EH (cell line): ENCODE results near the gene PRSS53.

Source experiments
- DNase-seq: peaks from one replicate; pipeline ENCODE4 v3.0.0-alpha.2; 2015; ENCODE audit warnings: low read depth

PRSS53 gene

GRCh38 chr16:31077592-31078396 is 10.9 kb downstream of the PRSS53 start:
- no peak for DNase-seq

DNA sequence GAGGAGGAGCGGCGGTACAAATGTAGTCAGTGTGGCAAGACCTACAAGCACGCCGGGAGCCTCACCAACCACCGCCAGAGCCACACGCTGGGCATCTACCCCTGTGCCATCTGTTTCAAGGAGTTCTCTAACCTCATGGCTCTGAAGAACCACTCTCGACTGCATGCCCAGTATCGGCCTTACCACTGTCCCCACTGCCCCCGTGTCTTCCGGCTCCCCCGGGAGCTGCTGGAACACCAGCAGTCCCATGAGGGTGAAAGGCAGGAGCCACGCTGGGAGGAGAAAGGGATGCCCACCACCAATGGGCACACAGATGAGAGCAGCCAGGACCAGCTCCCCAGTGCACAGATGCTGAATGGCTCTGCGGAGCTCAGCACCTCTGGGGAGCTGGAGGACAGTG is 11.7 kb downstream of the PRSS53 start:
- DNase-seq = no peak

DNA sequence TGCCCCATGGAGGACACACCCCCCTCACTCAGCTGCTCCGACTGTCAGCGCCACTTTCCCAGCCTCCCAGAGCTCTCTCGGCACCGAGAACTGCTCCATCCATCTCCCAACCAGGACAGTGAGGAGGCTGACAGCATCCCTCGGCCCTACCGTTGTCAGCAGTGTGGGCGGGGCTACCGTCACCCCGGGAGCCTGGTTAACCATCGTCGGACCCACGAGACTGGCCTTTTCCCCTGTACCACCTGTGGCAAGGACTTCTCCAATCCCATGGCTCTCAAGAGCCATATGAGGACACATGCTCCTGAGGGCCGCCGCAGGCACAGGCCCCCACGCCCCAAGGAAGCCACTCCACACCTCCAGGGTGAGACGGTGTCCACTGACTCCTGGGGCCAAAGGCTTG is 12.4 kb downstream of the PRSS53 start:
- no peak for DNase-seq

DNA sequence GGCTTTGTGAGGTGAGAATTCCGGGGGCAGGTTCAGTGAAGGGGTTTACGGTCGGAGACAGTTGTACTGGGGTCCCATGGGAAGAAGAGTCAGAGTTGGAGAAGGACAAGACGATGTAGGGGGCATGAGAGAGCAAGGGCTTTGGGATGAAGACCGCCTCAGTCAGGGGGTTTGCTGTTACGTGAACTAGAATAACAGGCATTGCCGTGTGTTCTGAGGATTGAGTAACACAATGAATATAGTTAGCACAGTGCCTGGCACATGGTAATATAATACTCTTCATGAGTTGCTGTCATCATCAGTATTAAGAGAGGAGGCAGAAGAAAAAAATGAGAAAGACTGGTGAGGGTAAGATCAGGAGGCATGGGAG is 13.9 kb downstream of the PRSS53 start:
- no peak for DNase-seq

- DNase-seq = peak; percentile 99
Measured at GRCh38 chr16:31073970-31074813, 14.6 kb downstream of the PRSS53 start, which contains the start of the genes ZNF646 and ZNF668. Gene ZNF646 (plus strand): TSS chr16:31074422. CDS start chr16:31076325, 1,903 bp downstream. Gene ZNF668 (minus strand): TSS chr16:31074240. CDS start chr16:31064459, 9,781 bp downstream.

DNA sequence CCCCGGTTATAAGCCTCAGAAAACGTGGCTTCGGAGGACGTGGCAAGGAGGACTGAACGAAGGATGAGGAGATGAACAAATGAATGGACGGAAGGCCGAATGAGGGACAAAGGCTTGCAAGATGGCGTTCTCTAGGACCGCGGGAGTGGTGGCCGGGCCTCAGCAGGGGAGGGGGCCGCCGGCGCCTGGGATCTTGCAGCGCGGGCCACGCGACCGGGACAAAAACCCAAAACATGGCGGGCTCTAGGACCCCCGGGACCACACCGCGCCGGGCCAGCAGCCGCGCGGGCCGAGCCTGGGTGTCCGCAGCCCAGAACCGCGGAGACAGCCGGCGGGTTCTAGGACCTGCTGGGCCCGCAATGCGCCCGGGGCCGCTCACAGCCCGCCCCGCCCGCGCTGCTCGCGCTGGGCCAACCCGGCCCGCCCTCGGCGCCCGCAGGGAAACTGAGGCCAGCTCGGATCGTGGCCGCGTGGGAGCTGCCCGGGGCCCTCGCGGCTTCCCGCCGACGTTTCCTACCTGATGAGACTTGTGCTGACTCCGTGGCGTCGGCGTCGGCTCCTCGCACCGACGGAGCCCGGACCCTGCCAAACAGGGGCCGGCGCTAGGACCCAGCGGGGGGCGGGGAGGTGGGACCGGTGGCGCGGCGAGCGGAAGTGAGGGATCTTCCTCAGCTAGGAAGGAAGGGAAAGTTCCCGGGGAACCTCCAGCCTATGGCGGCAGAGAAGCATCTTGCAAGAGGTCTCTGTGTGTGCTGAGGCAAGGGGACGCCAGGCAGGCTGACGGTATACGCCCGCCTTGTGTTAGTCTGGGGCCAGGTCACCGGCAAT is 15.4 kb downstream of the PRSS53 start:
- DNase-seq = peak; percentile 91

DNA sequence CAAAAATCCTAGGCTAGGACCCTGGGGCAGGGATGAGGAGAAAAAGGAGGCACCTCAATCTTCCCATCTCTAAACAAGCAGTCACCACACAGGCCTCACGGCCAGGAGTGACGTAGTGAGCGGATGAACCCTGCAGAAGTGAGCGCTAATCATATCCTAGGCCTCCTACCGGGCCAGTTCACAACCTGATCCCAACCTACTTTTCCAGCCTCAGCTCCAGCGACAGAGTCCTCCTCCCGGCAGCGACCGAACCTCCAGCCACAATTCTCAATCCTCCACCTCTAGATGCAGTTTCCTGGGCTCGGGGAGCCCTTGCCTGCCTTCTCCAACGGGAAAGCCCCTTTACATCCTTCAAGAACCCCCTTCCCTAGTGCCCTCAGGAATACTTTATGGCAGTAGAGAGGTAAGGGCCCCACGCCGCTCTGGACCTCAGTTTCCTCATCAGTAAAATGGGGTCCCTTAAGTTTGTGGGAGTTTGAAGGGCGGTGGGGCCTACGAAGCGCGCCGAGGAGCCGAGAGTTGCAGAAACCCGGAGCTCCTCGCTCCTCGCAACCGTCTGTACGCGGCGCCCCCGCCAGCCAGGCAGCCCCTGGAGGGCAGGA is 16.1 kb downstream of the PRSS53 start:
- DNase-seq = peak; percentile 56

GRCh38 chr16:31071861-31072260 is 16.9 kb downstream of the PRSS53 start:
- peak; percentile 84 for DNase-seq

DNA sequence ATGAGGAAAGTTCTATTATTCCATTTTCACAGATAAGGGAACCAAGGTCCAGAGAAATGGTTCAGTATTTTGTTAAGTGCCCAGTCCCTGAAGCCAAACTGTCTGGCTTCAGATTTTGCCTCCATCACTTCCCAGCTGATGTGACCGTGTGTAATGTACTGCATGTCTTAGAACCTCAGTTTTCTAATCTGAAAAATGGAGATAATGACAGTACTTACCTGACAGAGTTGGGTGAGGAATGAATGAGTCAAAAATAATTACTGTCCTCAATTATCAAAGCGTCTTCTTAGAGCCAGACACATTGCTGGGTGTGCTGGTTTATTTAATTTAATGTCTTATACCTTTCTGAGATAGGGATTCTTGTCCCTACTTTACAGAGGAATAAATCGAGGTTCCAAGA is 21.4 kb downstream of the PRSS53 start:
- DNase-seq = no peak

- peak; percentile 96 for DNase-seq
Measured at GRCh38 chr16:31064882-31065461, 23.8 kb downstream of the PRSS53 start.

DNA sequence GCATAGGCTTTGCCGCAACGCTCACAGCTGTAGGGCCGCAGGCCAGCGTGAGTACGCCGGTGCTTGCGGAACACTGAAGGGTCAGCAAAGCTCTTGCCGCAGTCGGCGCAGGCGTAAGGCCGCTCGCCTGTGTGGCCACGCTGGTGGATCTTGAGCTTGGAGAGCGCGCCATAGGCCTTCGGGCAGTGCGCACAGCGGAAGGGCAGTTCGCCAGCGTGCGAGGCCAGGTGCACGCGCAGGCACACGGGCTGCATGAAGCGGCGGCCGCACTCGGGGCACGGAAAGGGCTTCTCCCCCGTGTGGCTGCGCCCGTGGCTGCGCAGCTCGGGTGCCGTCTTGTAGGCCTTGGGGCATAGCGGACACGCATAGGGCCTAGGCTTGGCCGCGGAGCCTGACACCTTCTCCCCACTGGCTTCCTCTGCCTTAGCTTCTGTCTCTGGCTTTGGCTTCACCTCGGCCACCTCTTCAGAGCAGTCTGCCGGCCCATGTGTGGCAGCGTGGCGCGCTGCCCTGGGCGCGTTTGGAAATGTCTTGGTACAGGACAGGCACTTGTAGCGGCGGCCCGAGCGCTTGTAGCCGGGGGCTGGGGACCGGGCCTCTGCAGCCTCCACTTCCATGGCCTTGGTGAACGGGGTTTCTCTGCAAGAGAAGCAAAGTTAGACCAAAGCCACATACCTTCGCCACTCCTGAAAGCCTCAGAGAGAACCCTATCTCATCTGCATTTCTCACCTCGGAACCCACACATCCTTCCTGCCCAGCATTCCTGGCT is 24.7 kb downstream of the PRSS53 start:
- no peak for DNase-seq

DNA sequence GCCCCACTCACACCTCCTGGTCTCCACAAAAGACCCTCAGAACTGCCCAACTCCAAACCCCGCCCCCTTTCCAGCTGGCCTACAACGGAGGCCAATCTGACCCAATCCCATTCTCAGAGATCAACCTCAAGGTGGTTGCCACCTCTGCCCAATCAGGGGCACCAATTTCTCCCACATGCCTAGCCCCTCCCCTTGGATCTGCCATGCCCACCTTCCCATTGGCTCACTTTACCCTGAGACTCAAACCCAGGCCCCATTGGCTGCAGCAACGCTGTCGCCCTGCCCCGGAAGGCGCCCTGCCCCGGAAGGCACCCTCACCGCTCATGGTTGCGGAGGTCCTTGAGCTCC is 25.3 kb downstream of the PRSS53 start:
- DNase-seq = no peak

DNA sequence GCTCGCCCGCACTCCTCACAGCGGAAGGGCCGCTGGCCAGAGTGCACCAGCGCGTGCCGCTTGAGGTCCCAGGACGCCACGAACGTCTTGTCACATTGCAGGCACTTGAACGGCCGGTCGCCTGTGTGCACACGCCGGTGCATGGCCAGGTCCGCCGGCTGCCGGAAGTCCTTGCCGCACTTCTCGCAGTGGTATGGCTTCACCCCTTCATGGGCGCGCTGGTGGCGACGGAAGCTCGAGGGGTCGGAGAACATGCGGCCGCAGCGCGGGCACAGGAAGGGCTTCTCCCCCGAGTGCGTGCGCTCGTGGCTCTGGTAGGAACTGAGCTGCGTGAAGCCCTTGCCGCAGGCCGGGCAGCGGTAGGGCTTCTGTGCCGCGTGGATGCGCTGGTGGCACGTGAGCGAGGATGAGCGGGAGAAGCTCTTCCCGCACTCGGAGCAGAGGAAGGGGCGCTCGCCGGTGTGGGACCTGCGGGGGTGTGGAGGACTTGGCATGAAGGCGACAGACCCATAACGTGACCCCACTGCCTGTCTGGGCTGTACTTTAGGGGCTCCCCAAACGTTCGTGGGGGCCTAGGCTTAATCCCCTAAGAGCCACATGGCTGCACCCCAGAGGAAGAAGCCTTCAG is 26.8 kb downstream of the PRSS53 start:
- no peak for DNase-seq

GRCh38 chr16:31061126-31061812 is 27.5 kb downstream of the PRSS53 start:
- DNase-seq = no peak

GRCh38 chr16:31055613-31056012 is 33.1 kb downstream of the PRSS53 start:
- DNase-seq = no peak

DNA sequence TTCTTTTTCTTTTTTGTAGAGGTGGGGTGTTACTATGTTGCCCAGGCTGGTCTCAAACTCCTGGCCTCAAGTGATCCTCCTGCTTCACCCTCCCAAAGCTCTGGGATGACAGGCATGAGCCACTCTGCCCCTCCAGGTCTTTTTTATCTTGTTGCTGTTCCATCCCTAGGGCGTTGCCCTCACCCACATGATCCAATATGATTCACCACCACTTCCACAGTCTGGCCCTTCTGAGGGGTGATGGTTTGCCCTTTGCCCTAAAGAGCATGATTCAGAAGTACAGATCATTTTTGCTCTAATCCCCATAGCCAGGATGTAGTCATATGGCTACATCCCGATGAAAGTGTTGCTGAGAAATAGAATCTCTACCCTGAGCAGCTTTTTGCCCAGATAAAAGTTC is 36.6 kb downstream of the PRSS53 start:
- DNase-seq = peak; percentile 96

DNA sequence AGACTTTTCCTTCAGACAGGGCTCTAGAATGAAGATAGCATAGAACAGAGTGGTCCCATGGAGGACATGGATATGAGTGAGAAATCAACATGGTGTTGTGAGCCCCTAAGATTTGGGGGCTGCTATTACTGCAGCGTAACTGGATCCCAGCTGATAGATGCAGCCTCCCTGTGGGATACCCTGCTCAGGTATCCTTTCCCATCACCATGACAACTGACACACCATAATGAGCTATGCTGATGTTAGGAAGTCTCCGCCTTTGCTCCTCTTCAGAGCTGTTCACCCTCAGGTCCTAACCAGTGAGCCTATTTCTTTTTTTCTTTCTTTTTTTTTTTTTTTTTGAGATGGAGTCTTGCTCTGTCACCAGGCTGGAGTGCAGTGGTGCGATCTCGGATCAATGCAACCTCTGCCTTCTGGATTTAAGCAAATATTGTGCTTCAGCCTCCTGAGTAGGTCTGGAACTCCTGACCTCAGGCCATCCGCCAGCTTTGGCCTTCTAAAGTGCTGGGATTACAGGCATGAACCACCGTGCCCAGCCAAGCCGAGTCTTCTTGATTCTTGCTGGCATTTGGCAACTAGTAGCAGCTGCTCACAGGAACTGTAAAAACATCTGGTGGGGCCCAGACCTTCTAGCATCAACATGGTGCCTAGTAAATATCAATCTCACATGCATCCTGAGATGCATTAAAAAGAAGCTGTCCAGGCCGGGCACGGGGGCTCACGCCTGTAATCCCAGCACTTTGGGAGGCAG is 38.3 kb downstream of the PRSS53 start:
- no peak for DNase-seq

DNA sequence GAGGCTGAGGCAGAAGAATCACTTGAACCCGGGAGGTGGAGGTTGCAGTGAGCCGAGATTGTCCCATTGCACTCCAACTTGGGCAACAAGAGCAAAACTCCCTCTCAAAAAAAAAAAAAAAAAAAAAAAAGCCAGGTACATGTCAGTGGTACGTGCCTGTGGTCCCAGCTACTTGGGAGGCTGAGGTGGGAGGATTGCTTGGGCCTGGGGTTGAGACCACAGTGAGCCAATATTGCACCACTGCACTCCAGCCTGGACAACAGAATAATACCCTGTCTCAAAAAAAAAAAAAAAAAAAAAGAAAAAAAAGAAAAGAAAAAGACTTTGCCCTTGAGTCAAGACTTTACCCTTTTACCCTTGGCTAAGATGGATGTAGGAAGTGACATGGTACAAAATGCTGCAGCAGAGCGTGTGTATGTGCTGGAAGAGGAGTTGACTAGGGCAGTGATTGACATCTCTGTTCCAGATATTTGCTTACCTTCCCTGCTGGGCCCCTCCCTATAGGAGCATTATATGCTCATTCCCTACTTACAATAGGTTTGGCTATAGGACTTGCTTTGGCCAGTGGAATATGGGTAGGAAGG is 44.8 kb downstream of the PRSS53 start:
- DNase-seq = no peak

- no peak for DNase-seq
Measured at GRCh38 chr16:31043352-31043751, 45.4 kb downstream of the PRSS53 start.
